H1 (cell line): ENCODE measurements around the gene CDH15. TPM values are rescaled to one million over a fixed set of nuclear protein-coding genes. Genes with fewer than 3 reads are reported as not detected.

Source experiments
- CTCF ChIA-PET: fragments of 300-600 bp; sonication (Branson Sonifier 250); formaldehyde crosslinking; loops from one replicate; lab custom pipeline; 2021; ENCODE audit not compliant: partially characterized antibody; lab: Charles Lee
- POLR2A ChIA-PET: fragments of 300-600 bp; sonication (Branson Sonifier 250); formaldehyde crosslinking; loops from one replicate; lab custom pipeline; 2021; ENCODE audit warnings: inconsistent platforms; ENCODE audit not compliant: partially characterized antibody; lab: Charles Lee
- DNase-seq, 2 experiments: peaks; one replicate each; pipeline versions ENCODE4 v3.0.0 to v3.0.0-alpha.2; 2010 to 2022; ENCODE audit warnings: low spot score in 2 of 2, low read depth in 1 of 2, mixed read lengths in 1 of 2
- FAIRE-seq: peaks from 2 replicates; lab custom pipeline; 2011; peaks lifted over from hg19 to GRCh38; lab: Jason Lieb, UNC
- H2AFZ ChIP-seq: 2 replicates; pipeline ENCODE4 v1.8.1; 2012; ENCODE audit warnings: low read length, inconsistent platforms
- H2AK5ac ChIP-seq: 2 replicates; pipeline ENCODE4 v1.6.1; 2013; ENCODE audit warnings: low read depth, low read length
- H2BK120ac ChIP-seq: replicated peaks from 2 replicates; pipeline ENCODE3; 2013; ENCODE audit warnings: low read depth, low read length, inconsistent platforms
- H2BK12ac ChIP-seq: 2 replicates; pipeline ENCODE4 v1.6.1; 2013; ENCODE audit warnings: low read depth, low read length
- H2BK15ac ChIP-seq: 2 replicates; pipeline ENCODE4 v1.6.1; 2013; ENCODE audit warnings: low read length
- H2BK20ac ChIP-seq: 2 replicates; pipeline ENCODE4 v1.6.1; 2013; ENCODE audit warnings: low read length
- H2BK5ac ChIP-seq: 2 replicates; pipeline ENCODE4 v1.6.1; 2013; ENCODE audit warnings: low read depth, low read length
- H3K14ac ChIP-seq: 2 replicates; pipeline ENCODE4 v1.6.1; 2013; ENCODE audit warnings: inconsistent platforms; ENCODE audit not compliant: insufficient read length
- H3K18ac ChIP-seq: 2 replicates; pipeline ENCODE4 v1.6.1; 2013; ENCODE audit warnings: low read length; ENCODE audit errors: extremely low read depth
- H3K23ac ChIP-seq: 2 replicates; pipeline ENCODE4 v1.6.1; 2013; ENCODE audit warnings: inconsistent platforms; ENCODE audit not compliant: insufficient read length
- H3K23me2 ChIP-seq: 2 replicates; pipeline ENCODE4 v1.6.1; 2013; ENCODE audit warnings: low read depth, low read length
- H3K27ac ChIP-seq: 2 replicates; pipeline ENCODE4 v1.6.1; 2011; ENCODE audit warnings: low read depth, low read length, inconsistent platforms
- H3K27me3 ChIP-seq, 4 experiments: replicated peaks in 1 of 4; 1 replicate in 1 of 4; 2 replicates in 3 of 4; pipeline versions ENCODE4 v1.6.1 to v1.8.1; 2011 to 2013; ENCODE audit warnings: low read length in 3 of 4, mild to moderate bottlenecking in 3 of 4, inconsistent platforms in 2 of 4, mixed read lengths in 2 of 4, moderate library complexity in 1 of 4; ENCODE audit not compliant: control insufficient read depth in 3 of 4, insufficient read depth in 3 of 4; ENCODE audit errors: extremely low read depth in 1 of 4
- H3K36me3 ChIP-seq, 4 experiments: 2 replicates each; pipeline versions ENCODE4 v1.6.1 to v1.8.1; 2011 to 2013; ENCODE audit warnings: mild to moderate bottlenecking in 4 of 4, low read length in 3 of 4, moderate library complexity in 2 of 4, control low read depth in 1 of 4, inconsistent platforms in 1 of 4; ENCODE audit not compliant: insufficient read depth in 4 of 4, control insufficient read depth in 2 of 4
- H3K4ac ChIP-seq: replicated peaks from 2 replicates; pipeline ENCODE3; 2013; ENCODE audit warnings: low read length, low read depth, mixed read lengths, inconsistent platforms; ENCODE audit not compliant: insufficient read length
- H3K4me1 ChIP-seq, 4 experiments: replicated peaks in 1 of 4; 1 replicate in 1 of 4; 2 replicates in 3 of 4; pipeline versions ENCODE4 v1.6.1 to v1.8.1; 2011 to 2013; ENCODE audit warnings: low read length in 3 of 4, inconsistent platforms in 2 of 4, mixed read lengths in 1 of 4; ENCODE audit not compliant: insufficient read depth in 4 of 4, control insufficient read depth in 3 of 4
- H3K4me2 ChIP-seq, 2 experiments: 2 replicates each; pipeline versions ENCODE4 v1.6.1 to v1.8.1; 2011 to 2013; ENCODE audit warnings: low read depth in 2 of 2, low read length in 2 of 2, control low read depth in 1 of 2, inconsistent platforms in 1 of 2, mild to moderate bottlenecking in 1 of 2; ENCODE audit not compliant: insufficient read depth in 1 of 2
- H3K4me3 ChIP-seq, 4 experiments: fragments of 200-600, 300-600 bp in 1 of 4; sonication (generic), shearing (Covaris generic), sonication (Bioruptor Twin) in 1 of 4; 2 replicates each; pipeline versions ENCODE4 v1.5.1 to v1.8.1; 2011 to 2016; ENCODE audit warnings: low read length in 4 of 4, low read depth in 3 of 4, control low read depth in 2 of 4, inconsistent platforms in 2 of 4, mild to moderate bottlenecking in 2 of 4, mixed read lengths in 1 of 4, moderate library complexity in 1 of 4; ENCODE audit not compliant: insufficient read depth in 2 of 4; ENCODE audit errors: extremely low read depth in 1 of 4
- H3K56ac ChIP-seq: replicated peaks from 2 replicates; pipeline ENCODE3; 2013; ENCODE audit warnings: low read depth, mild to moderate bottlenecking, mixed read lengths, low read length, inconsistent platforms; ENCODE audit not compliant: insufficient read length
- H3K79me1 ChIP-seq: 2 replicates; pipeline ENCODE4 v1.6.1; 2013; ENCODE audit warnings: low read depth, low read length, control low read depth
- H3K79me2 ChIP-seq, 2 experiments: 2 replicates each; pipeline versions ENCODE4 v1.6.1 to v1.8.1; 2012 to 2013; ENCODE audit warnings: low read length in 2 of 2, mild to moderate bottlenecking in 2 of 2, inconsistent platforms in 1 of 2; ENCODE audit not compliant: insufficient read depth in 2 of 2, control insufficient read depth in 1 of 2
- H3K9ac ChIP-seq, 4 experiments: replicated peaks in 1 of 4; 1 replicate in 1 of 4; 2 replicates in 3 of 4; pipeline versions ENCODE4 v1.6.1 to v1.8.1; 2011 to 2013; ENCODE audit warnings: low read depth in 3 of 4, low read length in 3 of 4, control low read depth in 2 of 4, mild to moderate bottlenecking in 2 of 4, moderate library complexity in 2 of 4, inconsistent platforms in 1 of 4; ENCODE audit errors: extremely low read depth in 1 of 4
- H3K9me3 ChIP-seq, 2 experiments: 2 replicates each; pipeline versions ENCODE4 v1.6.1 to v1.8.1; 2012 to 2013; ENCODE audit warnings: mild to moderate bottlenecking in 2 of 2, moderate library complexity in 2 of 2, control low read depth in 1 of 2, inconsistent platforms in 1 of 2, low read depth in 1 of 2, low read length in 1 of 2, mixed read lengths in 1 of 2; ENCODE audit not compliant: insufficient read depth in 2 of 2
- H4K20me1 ChIP-seq, 2 experiments: replicated peaks in 1 of 2; 2 replicates each; pipeline versions ENCODE3 to v1.8.1; 2011 to 2013; ENCODE audit warnings: inconsistent platforms in 2 of 2, low read length in 2 of 2, mild to moderate bottlenecking in 1 of 2; ENCODE audit not compliant: insufficient read depth in 2 of 2, control insufficient read depth in 1 of 2
- H4K5ac ChIP-seq: 2 replicates; pipeline ENCODE4 v1.6.1; 2013; ENCODE audit warnings: low read length, low read depth, mixed read lengths, inconsistent platforms; ENCODE audit not compliant: insufficient read length
- H4K8ac ChIP-seq: 2 replicates; pipeline ENCODE4 v1.8.0; 2013; ENCODE audit warnings: mild to moderate bottlenecking, moderate library complexity, low read length, inconsistent platforms; ENCODE audit not compliant: insufficient read depth; ENCODE audit errors: extremely low read depth
- H4K91ac ChIP-seq: replicated peaks from 2 replicates; pipeline ENCODE3; 2013; ENCODE audit warnings: low read length, mixed read lengths, inconsistent platforms; ENCODE audit not compliant: insufficient read length
- ASH2L ChIP-seq: fragments of 200-600, 300-600 bp; sonication (generic); IDR thresholded peaks from one replicate; pipeline ENCODE4 v1.7.1; 2017; ENCODE audit warnings: low read length
- CREB1 ChIP-seq: IDR thresholded peaks from 2 replicates; pipeline ENCODE4 v1.6.1; 2012; ENCODE audit warnings: inconsistent platforms
- CTCF ChIP-seq, 3 experiments: IDR thresholded peaks; 1 replicate in 2 of 3; 2 replicates in 1 of 3; pipeline versions ENCODE4 v1.5.1 to v1.6.1; 2011; ENCODE audit warnings: low read length in 3 of 3, mild to moderate bottlenecking in 3 of 3, inconsistent platforms in 2 of 3, low read depth in 1 of 3, moderate library complexity in 1 of 3; ENCODE audit not compliant: insufficient read depth in 1 of 3; ENCODE audit errors: control extremely low read depth in 1 of 3
- EZH2 ChIP-seq: fragments of 200-600 bp; sonication (generic); IDR thresholded peaks from 2 replicates; pipeline ENCODE4 v1.7.1; 2012; ENCODE audit warnings: low read depth, mild to moderate bottlenecking, moderate library complexity, low read length, inconsistent platforms; ENCODE audit not compliant: severe bottlenecking
- GTF2F1 ChIP-seq: IDR thresholded peaks from 2 replicates; pipeline ENCODE4 v1.6.1; 2012; ENCODE audit warnings: low read depth, low read length, improper control_type of control experiment, borderline replicate concordance
- HDAC6 ChIP-seq: IDR thresholded peaks from one replicate; pipeline ENCODE4 v1.7.1; 2012; ENCODE audit warnings: low read depth, mild to moderate bottlenecking, inconsistent platforms, low read length, moderate library complexity
- SP2 ChIP-seq: IDR thresholded peaks from 2 replicates; pipeline ENCODE4 v1.6.1; 2012; ENCODE audit warnings: mild to moderate bottlenecking, low read length, inconsistent platforms
- SUZ12 ChIP-seq: fragments of 200-600 bp; sonication (generic); IDR thresholded peaks from 2 replicates; pipeline ENCODE4 v1.6.1; 2012; ENCODE audit warnings: mild to moderate bottlenecking, inconsistent platforms, low read length, moderate library complexity, mixed read lengths
- TCF12 ChIP-seq: IDR thresholded peaks from 2 replicates; pipeline ENCODE4 v1.6.1; 2011; ENCODE audit warnings: low read depth, mild to moderate bottlenecking, low read length
- WGBS, 2 experiments: shearing (Covaris generic) in 1 of 2; methylation state at CpG; one replicate each; pipeline versions ENCODE4 v1.1.6 to v1.1.7; 2013 to 2015; ENCODE audit warnings: low lambda C conversion rate in 2 of 2, mixed read lengths in 2 of 2, inconsistent platforms in 1 of 2, low coverage in 1 of 2, missing lambda C conversion rate in 1 of 2; ENCODE audit not compliant: insufficient replicate concordance in 2 of 2, insufficient coverage in 1 of 2, insufficient read length in 1 of 2; ENCODE audit errors: extremely low coverage in 1 of 2, missing lambda C conversion rate in 1 of 2; 5-methylcytosine and 5-hydroxymethylcytosine counted together
- polyA plus RNA-seq, 7 experiments: library from polyadenylated mRNA; depleted of rRNA in 3 of 7; stranded (reverse) in 5 of 7; unstranded in 2 of 7; fragments of >200 nt in 5 of 7; fragments of 200-250 nt in 2 of 7; gene quantifications; 1 replicate in 5 of 7; 2 replicates in 1 of 7; 4 replicates in 1 of 7; pipeline versions ENCODE4 v1.2.1 to v1.2.3, GENCODE V29; 2011 to 2013; ENCODE audit warnings: missing spikeins in 2 of 7, mixed read lengths in 2 of 7
- total RNA-seq: library from RNA; stranded (reverse); fragmentation: NEBNext Ultra II Directional; extraction: Animal tissue kit (Norgen Biotek cat#: 25700); gene quantifications from 2 replicates; pipeline ENCODE4 v1.2.1, GENCODE V29; 2021

The CDH15 gene
- total and polyA plus RNA-seq, 2 of the 8 experiments (the other 6 are each of a cell fraction or from before 2014, with no cell fraction given) = 0.50 to 0.82 TPM

DNA sequence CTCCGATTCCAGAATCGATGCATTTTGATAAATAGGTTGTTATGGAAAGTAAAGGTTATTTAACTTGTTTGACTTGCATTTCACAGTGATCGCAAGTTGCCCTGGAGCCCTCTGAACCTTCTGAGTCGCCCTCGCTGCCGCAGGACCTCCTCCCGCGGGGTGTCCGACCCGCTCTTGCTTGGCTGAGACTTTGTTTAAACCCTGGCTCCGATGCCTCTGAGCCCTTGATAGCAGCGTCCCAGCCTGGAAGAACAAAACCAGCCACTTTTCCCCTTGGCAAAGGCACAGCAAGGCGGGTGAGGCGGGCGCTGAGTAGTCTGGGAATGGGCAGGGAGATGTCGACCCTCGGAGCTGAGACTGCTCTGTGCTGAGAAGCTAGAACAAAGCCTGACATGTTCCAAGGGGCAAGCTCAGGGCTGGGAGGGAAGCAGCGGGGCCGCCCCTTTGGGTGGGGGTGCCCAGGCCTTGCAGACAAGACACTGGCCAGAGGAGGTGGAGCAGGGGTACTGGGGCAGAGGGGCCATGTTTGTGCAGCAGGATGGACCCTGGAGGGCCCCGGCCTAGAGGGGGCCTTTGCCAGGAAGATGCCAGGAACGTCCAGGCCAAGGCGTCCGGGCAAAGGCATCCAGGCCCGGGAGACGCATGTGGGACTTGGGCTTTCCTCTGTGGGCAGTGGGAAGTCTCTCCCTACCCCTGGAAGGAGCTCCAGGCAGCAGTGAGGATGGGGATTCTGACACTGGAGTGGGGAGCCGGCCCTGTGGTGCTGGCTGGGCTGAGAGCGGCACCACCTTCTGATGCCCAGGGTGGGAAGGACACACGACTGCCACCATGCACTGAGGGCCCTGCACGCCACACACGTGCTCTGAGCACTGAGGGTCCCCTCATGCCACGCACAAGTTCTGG, 30.3 kb upstream of the CDH15 start:
- FAIRE-seq = no peak
- H2BK12ac ChIP-seq = no peak overlapping the region
- no peak overlapping the region for H4K5ac ChIP-seq
- no peak overlapping the region for H3K18ac ChIP-seq
- TF ChIP-seq TCF12 = no peak
- TF ChIP-seq EZH2 = no peak
- TF ChIP-seq SUZ12 = no peak
- TF ChIP-seq CREB1 = no peak
- TF ChIP-seq HDAC6 = no peak
- TF ChIP-seq CTCF (IDR thresholded peaks at IDR 0.05; ENCODE audit: control extremely low read depth in 1 of 3, insufficient read depth in 1 of 3, low read depth in 1 of 3, low read length in 3 of 3) = no peak
- TF ChIP-seq ASH2L = no peak
- no peak for TF ChIP-seq GTF2F1
- no peak for TF ChIP-seq SP2
- TF ChIP-seq, all 59 proteins: peak for 0
- Histone ChIP-seq H2AFZ (no peak overlapping the region), H3K27ac (no peak overlapping the region), H2AK5ac (no peak overlapping the region), H3K4ac (no peak overlapping the region), H3K9ac (no peak overlapping the region), H3K4me2 (no peak overlapping the region), H4K20me1 (peaks cover 2 to 7% of the 10 kb centered on the region in 2 experiments), H2BK20ac (no peak overlapping the region), H3K4me1 (no peaks in the 10 kb centered on the region), H4K91ac (no peak overlapping the region), H3K14ac (no peak overlapping the region), H3K56ac (no peak overlapping the region), H2BK120ac (no peak overlapping the region), H2BK5ac (no peak overlapping the region), H3K23me2 (no peaks in the 10 kb centered on the region), H3K9me3 (no peaks in the 10 kb centered on the region), H3K79me1 (no peaks in the 10 kb centered on the region), H3K79me2 (no peaks in the 10 kb centered on the region), H3K4me3 (no peak overlapping the region), H2BK15ac (no peak overlapping the region), H3K27me3 (no peaks in the 10 kb centered on the region; a peak in 1 of 7 replicates), H3K23ac (no peak overlapping the region), H3K36me3 (peaks cover 0 to 4% (median under 1%) of the 10 kb centered on the region in 4 experiments; a peak in 3 of 8 replicates), H4K8ac (no peak overlapping the region)
- ChIA-PET CTCF (interaction anchor here (1.0 to 1.2 kb wide), 2 partner anchors 26 to 474 kb away, joined by 3 read pairs; no protein-coding TSS in a partner anchor), POLR2A (interaction anchor here (1.0 kb wide), 1 partner anchor 14 kb away, joined by 5 read pairs; no protein-coding TSS in a partner anchor)
- WGBS, 2 experiments = 89% methylated on average over 24 of the region's 31 CpGs; no CpG with 5 or more reads in 1 of the 2 experiments
- DNase-seq = no peak
